Activated CD8-positive, alpha-beta T cell treated with anti-CD3 and anti-CD28 coated beads for 36 hours (primary cell): ENCODE results near the gene FOXC1. TPM values are rescaled to one million over a fixed set of nuclear protein-coding genes. Genes with fewer than 3 reads are reported as not detected.

Source experiments
- ATAC-seq: fragments of 200-7000 bp; cut with Tn5 transposase; one replicate; pipeline ENCODE4 v1.10.0; 2021; ENCODE audit warnings: mild to moderate bottlenecking, moderate library complexity
- CTCF ChIA-PET: fragments of 350-600 bp; sonication (Branson Sonifier 250); formaldehyde crosslinking; loops from one replicate; lab custom pipeline; 2021; ENCODE audit warnings: antibody characterized with exemption; lab: Charles Lee
- POLR2A ChIA-PET: fragments of 350-600 bp; sonication (Branson Sonifier 250); formaldehyde crosslinking; loops from one replicate; lab custom pipeline; 2021; ENCODE audit warnings: antibody characterized with exemption; lab: Charles Lee
- DNase-seq: peaks from one replicate; pipeline ENCODE4 v3.0.0-alpha.2; 2020
- H3K27ac Mint-ChIP-seq: one replicate; pipeline ENCODE4 v1.8.0; 2021; ENCODE audit warnings: mild to moderate bottlenecking, mixed read lengths
- H3K27me3 Mint-ChIP-seq: one replicate; pipeline ENCODE4 v1.8.0; 2021; ENCODE audit warnings: mixed read lengths
- H3K36me3 Mint-ChIP-seq: one replicate; pipeline ENCODE4 v1.8.0; 2021; ENCODE audit warnings: low read depth, mixed read lengths
- H3K4me1 Mint-ChIP-seq: one replicate; pipeline ENCODE4 v1.8.0; 2021; ENCODE audit warnings: low read depth, mixed read lengths
- H3K4me3 Mint-ChIP-seq: one replicate; pipeline ENCODE4 v1.8.0; 2021; ENCODE audit warnings: mild to moderate bottlenecking, moderate library complexity, mixed read lengths
- H3K9me3 Mint-ChIP-seq: one replicate; pipeline ENCODE4 v1.8.0; 2021; ENCODE audit warnings: mixed read lengths
- CTCF ChIP-seq: fragments of 200-600 bp; IDR thresholded peaks from one replicate; pipeline ENCODE4 v1.8.0; 2022; ENCODE audit warnings: antibody characterized with exemption, mild to moderate bottlenecking
- intact Hi-C: fragments of 100-400 bp; cut with micrococcal nuclease; formaldehyde crosslinking; loops from one replicate; pipeline ENCODE4 v1.10.0; 2022
- total RNA-seq, 2 experiments: library from RNA; stranded (reverse); gene quantifications; one replicate each; pipeline ENCODE4 v1.2.3, GENCODE V29; 2021

The FOXC1 gene
- total RNA-seq, 2 experiments from 2014 or later: 0.16 TPM; not detected in 1

- DNase-seq (no peak), ATAC-seq (no peak)
- Mint-ChIP-seq H3K4me1 (peaks cover 6% of the 10 kb centered on the region), H3K4me3 (no peak overlapping the region), H3K27ac (no peak overlapping the region), H3K9me3 (no peaks in the 10 kb centered on the region), H3K27me3 (peaks cover 41% of the 10 kb centered on the region), H3K36me3 (no peaks in the 10 kb centered on the region)
- TF ChIP-seq CTCF: no peak
- intact Hi-C loops: no loop called here
- CTCF ChIA-PET: interaction anchor here (1.2 to 2.6 kb wide), 2 partner anchors 25 to 34 kb away, joined by 3 to 7 read pairs; no protein-coding TSS in a partner anchor
- POLR2A ChIA-PET: no interaction called here
These were observed 20.6 kb downstream of the FOXC1 start for GRCh38 chr6:1630212-1630770.

GRCh38 chr6:1630771-1631217 lies 21.1 kb downstream of the FOXC1 start:
- Mint-ChIP-seq H3K27ac (no peak overlapping the region), H3K27me3 (peaks cover 36% of the 10 kb centered on the region), H3K36me3 (peaks cover under 1% of the 10 kb centered on the region), H3K4me3 (no peak overlapping the region), H3K4me1 (peaks cover 3% of the 10 kb centered on the region), H3K9me3 (no peaks in the 10 kb centered on the region)
- DNase-seq (no peak), ATAC-seq (no peak)
- CTCF ChIA-PET: interaction anchor here (2.6 kb wide), 1 partner anchor 34 kb away, joined by 7 read pairs; no protein-coding TSS in a partner anchor
- intact Hi-C loops: no loop called here
- no peak for TF ChIP-seq CTCF
- POLR2A ChIA-PET: no interaction called here

GRCh38 chr6:1631251-1631650 lies 21.5 kb downstream of the FOXC1 start:
- Mint-ChIP-seq H3K4me3 (no peak overlapping the region), H3K4me1 (no peaks in the 10 kb centered on the region), H3K36me3 (peaks cover 1% of the 10 kb centered on the region), H3K27ac (no peak overlapping the region), H3K27me3 (peaks cover 31% of the 10 kb centered on the region), H3K9me3 (no peaks in the 10 kb centered on the region)
- ATAC-seq (no peak), DNase-seq (no peak)
- ChIA-PET CTCF (no interaction called here), POLR2A (no interaction called here)
- no peak for TF ChIP-seq CTCF
- intact Hi-C loops: no loop called here

GRCh38 chr6:1633366-1634021 lies 23.8 kb downstream of the FOXC1 start:
- POLR2A ChIA-PET: no interaction called here
- H3K27ac Mint-ChIP-seq: no peak overlapping the region
- H3K9me3 Mint-ChIP-seq: no peaks in the 10 kb centered on the region

More at GRCh38 chr6:1633366-1634021, 23.8 kb downstream of the FOXC1 start:
- intact Hi-C loops: no loop called here
- DNase-seq (no peak), ATAC-seq (no peak)
- CTCF ChIA-PET: no interaction called here
- no peaks in the 10 kb centered on the region for H3K4me1 Mint-ChIP-seq
- TF ChIP-seq CTCF: no peak
- H3K36me3 Mint-ChIP-seq: peaks cover 1% of the 10 kb centered on the region
- peaks cover 11% of the 10 kb centered on the region for H3K27me3 Mint-ChIP-seq
- no peak overlapping the region for H3K4me3 Mint-ChIP-seq
